Activated CD4-positive, alpha-beta T cell treated with anti-CD3 and anti-CD28 coated beads for 4 hours (primary cell): ENCODE results near the gene PFN1.

Experiments used
- DNase-seq, 2 donors: peaks; one replicate each; pipeline ENCODE4 v3.0.0-alpha.2; 2020

Gene PFN1

GRCh38 chr17:4948166-4948930 is at the start of gene PFN1:
Gene PFN1, minus strand, starts transcription at chr17:4948530. Its CDS starts 136 bp downstream, at chr17:4948394.
- peak; percentile 92 for DNase-seq

- peak; percentile 88 to 90 for DNase-seq
Measured at GRCh38 chr17:4997302-4998026, 49.1 kb upstream of the PFN1 start, which contains the start of the genes INCA1 and KIF1C. Gene INCA1, minus strand, starts transcription at chr17:4997522. Its CDS starts 3,085 bp downstream, at chr17:4994437. Gene KIF1C, plus strand, starts transcription at chr17:4997950. Its CDS starts 2,297 bp downstream, at chr17:5000247.

- DNase-seq, result no peak
Measured at GRCh38 chr17:4994081-4994595, 45.8 kb upstream of the PFN1 start.

- DNase-seq, result no peak
Measured at GRCh38 chr17:4987767-4988567, 39.6 kb upstream of the PFN1 start.

GRCh38 chr17:4986951-4987766 is 38.8 kb upstream of the PFN1 start, which contains the start of gene CAMTA2:
Gene CAMTA2, minus strand, starts transcription at chr17:4987675. Its CDS starts 1,453 bp downstream, at chr17:4986222.
- DNase-seq, result peak; percentile 86 to 88

- no peak for DNase-seq
Measured at GRCh38 chr17:4986403-4986802, 38.1 kb upstream of the PFN1 start.

GRCh38 chr17:4982305-4982704 is 34.0 kb upstream of the PFN1 start:
- DNase-seq, result no peak

- DNase-seq, result peak; percentile 40 to 63
Measured at GRCh38 chr17:4980644-4981216, 32.4 kb upstream of the PFN1 start.

GRCh38 chr17:4978726-4979125 is 30.4 kb upstream of the PFN1 start:
- DNase-seq, result no peak

GRCh38 chr17:4974115-4974670 is 25.9 kb upstream of the PFN1 start:
- no peak for DNase-seq

- DNase-seq, result no peak
Measured at GRCh38 chr17:4973256-4974114, 25.2 kb upstream of the PFN1 start.

- no peak for DNase-seq
Measured at GRCh38 chr17:4972752-4973151, 24.4 kb upstream of the PFN1 start.

- no peak for DNase-seq
Measured at GRCh38 chr17:4972322-4972721, 24.0 kb upstream of the PFN1 start.

- DNase-seq, result no peak
Measured at GRCh38 chr17:4971826-4972225, 23.5 kb upstream of the PFN1 start.

- DNase-seq, result no peak
Measured at GRCh38 chr17:4970273-4970672, 21.9 kb upstream of the PFN1 start.

- DNase-seq, result peak; percentile 21 to 47
Measured at GRCh38 chr17:4969551-4970173, 21.3 kb upstream of the PFN1 start.

GRCh38 chr17:4969047-4969550 is 20.8 kb upstream of the PFN1 start:
- peak in 1 of 2 donors; percentile 45 for DNase-seq

GRCh38 chr17:4968486-4969046 is 20.2 kb upstream of the PFN1 start:
- peak; percentile 37 to 48 for DNase-seq
